NCI-H2196 (cell line): ENCODE data around the gene MAD1L1.
A peak's percentile ranks its signal among the peaks of the same experiment; 100 is the strongest.

Experiments
- DNase-seq: peaks from one replicate; lab custom pipeline; 2025; ENCODE audit not compliant: unreplicated experiment; lab: John Stamatoyannopoulos, UW

Gene MAD1L1

GRCh38 chr7:2219136-2219535 lies 13.6 kb downstream of the MAD1L1 start:
- no peak for DNase-seq

- no peak for DNase-seq
Measured at GRCh38 chr7:2218444-2218785, 14.3 kb downstream of the MAD1L1 start.

GRCh38 chr7:2217716-2218443 lies 14.9 kb downstream of the MAD1L1 start:
- DNase-seq, result no peak

- DNase-seq, result no peak
Measured at GRCh38 chr7:2217206-2217605, 15.5 kb downstream of the MAD1L1 start.

GRCh38 chr7:2215851-2216250 lies 16.9 kb downstream of the MAD1L1 start:
- DNase-seq, result no peak

GRCh38 chr7:2214636-2215035 lies 18.1 kb downstream of the MAD1L1 start:
- DNase-seq, result no peak

GRCh38 chr7:2213551-2214215 lies 19.1 kb downstream of the MAD1L1 start:
- no peak for DNase-seq

- DNase-seq, result no peak
Measured at GRCh38 chr7:2212906-2213305, 19.8 kb downstream of the MAD1L1 start.

- DNase-seq, result no peak
Measured at GRCh38 chr7:2211926-2212325, 20.8 kb downstream of the MAD1L1 start.

GRCh38 chr7:2211259-2211880 lies 21.4 kb downstream of the MAD1L1 start:
- DNase-seq, result no peak

- no peak for DNase-seq
Measured at GRCh38 chr7:2210551-2211258, 22.0 kb downstream of the MAD1L1 start.

- no peak for DNase-seq
Measured at GRCh38 chr7:2209961-2210323, 22.8 kb downstream of the MAD1L1 start.

GRCh38 chr7:2209146-2209960 lies 23.4 kb downstream of the MAD1L1 start:
- DNase-seq, result peak; percentile 58

- no peak for DNase-seq
Measured at GRCh38 chr7:2208712-2209111, 24.0 kb downstream of the MAD1L1 start.

- no peak for DNase-seq
Measured at GRCh38 chr7:2205036-2205780, 27.5 kb downstream of the MAD1L1 start.

- no peak for DNase-seq
Measured at GRCh38 chr7:2204446-2204845, 28.3 kb downstream of the MAD1L1 start.

GRCh38 chr7:2203766-2204300 lies 28.9 kb downstream of the MAD1L1 start:
- no peak for DNase-seq

GRCh38 chr7:2202901-2203765 lies 29.6 kb downstream of the MAD1L1 start:
- DNase-seq, result no peak

GRCh38 chr7:2202361-2202761 lies 30.4 kb downstream of the MAD1L1 start:
- no peak for DNase-seq
